Muscle of arm (tissue), 12 donors: ENCODE data around the gene EPS8. TPM values are rescaled to one million over a fixed set of nuclear protein-coding genes. Genes with fewer than 3 reads are reported as not detected.

Experiments
- DNase-seq: peaks from one replicate; pipeline ENCODE4 v3.0.0-alpha.2; 2013
- polyA plus RNA-seq, 12 donors: library from polyadenylated mRNA; unstranded; fragments of 120-200 nt; gene quantifications; one replicate each; pipeline ENCODE4 v1.2.1, GENCODE V29; 2013; ENCODE audit not compliant: insufficient read length in 12 of 12

The EPS8 gene
- polyA plus RNA-seq, 12 donors, result 29.9 to 60.6 (median 43.8) TPM; not detected in 1

DNA sequence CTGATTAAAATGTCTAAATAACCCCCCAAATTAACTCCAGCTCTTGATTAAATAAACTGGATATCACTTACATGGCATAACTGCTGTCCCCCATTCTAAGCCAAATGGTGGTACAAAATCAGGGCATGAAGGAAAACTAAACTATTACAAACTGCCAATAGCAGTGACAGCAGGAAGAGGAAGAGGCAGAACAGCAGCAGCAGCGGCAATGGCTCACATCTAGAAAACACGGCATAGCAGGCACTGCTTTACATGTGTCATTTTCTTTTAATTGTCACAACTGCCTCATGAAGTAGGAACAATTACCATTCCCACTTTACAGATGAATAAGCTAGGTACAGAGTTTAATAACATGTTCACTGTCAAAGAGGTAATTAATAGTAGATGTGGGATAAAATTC, 92.0 kb downstream of the EPS8 start:
- DNase-seq, result no peak

DNA sequence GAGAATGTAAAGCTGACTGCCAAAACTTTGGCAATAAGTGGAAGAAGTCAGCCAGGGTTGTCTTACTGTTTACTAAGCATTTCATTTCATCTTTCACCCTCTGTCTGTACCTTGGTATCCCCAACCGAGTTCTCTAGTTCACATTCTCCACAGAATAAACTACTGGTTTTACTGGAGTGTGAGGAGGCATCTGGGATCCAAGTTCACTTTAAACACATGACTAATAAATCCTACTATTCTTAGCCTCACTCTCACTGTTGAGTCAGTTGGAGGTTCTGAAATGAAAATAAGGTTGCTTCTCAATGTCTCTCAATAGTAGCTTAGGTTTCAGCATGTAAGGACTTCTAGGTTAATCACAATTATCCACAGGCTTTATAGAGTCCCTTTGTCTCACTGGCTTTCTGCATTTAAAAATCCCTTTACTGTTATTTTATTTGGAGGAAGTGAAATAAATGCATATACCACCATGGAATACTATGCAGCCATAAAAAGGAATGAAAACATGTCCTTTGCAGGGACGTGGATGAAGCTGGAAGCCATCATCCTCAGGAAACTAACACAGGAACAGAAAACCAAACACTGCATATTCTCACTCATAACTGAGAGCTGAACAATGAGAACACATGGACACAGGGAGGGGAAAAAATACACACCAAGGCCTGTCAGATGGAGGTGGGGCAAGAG, 95.8 kb downstream of the EPS8 start:
- DNase-seq, result no peak

DNA sequence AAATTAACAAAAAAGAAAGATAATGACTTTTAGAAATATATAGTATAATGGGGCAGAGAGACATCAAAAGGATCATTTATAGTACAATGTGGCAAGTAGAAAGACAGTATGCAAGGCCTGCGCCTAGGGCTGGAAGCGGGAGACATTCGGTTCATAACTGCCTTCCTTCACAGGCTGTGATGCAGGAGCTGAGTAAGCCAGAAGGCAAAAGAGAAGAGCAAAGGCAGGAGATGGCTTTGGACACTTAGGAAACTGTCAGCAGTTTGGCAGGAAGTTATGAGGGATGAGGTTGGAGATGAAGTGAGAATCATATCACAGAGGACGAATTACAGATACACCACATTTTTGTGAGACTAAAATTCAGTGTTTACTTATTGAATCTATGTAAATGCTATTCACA, 97.8 kb downstream of the EPS8 start:
- no peak for DNase-seq

GRCh38 chr12:15690320-15690719, 98.9 kb downstream of the EPS8 start:
- DNase-seq, result no peak

- no peak for DNase-seq
These were observed 99.4 kb downstream of the EPS8 start for GRCh38 chr12:15689751-15690191.

DNA sequence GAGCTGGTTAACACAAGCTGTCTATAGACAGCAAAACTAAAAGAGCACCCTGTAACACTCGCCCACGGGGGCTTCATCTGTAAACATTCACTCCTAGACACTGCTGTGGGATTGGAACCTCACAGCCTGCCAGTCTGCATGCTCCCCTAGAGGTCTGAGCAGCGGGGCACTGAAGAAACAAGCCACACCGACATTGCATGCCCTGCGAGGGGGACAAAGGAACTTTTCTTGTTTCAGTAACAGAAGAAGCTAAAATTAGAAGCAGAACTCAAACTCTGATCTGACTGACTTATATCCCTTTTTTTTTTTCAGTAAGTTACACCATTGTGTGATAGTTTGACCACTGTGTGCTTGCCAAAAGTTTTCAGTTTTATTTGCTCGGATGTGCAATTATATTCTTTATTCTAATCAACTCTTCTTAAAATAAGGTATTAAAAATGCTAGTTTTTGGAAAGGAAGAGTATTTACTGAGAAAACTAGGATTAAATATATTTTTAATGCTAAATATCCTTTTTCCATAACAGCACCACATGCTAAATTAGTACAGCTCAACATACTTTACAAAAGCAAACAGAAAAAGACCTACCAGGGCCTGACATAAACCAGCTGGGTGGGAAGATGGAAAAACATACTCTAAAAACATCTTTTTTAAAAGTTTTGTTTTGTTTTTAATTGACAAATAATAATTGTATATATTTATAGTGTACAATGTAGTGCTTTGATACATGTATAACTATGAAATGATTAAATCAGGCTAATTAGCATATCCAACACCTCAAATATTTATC, 100.2 kb downstream of the EPS8 start:
- no peak for DNase-seq

DNA sequence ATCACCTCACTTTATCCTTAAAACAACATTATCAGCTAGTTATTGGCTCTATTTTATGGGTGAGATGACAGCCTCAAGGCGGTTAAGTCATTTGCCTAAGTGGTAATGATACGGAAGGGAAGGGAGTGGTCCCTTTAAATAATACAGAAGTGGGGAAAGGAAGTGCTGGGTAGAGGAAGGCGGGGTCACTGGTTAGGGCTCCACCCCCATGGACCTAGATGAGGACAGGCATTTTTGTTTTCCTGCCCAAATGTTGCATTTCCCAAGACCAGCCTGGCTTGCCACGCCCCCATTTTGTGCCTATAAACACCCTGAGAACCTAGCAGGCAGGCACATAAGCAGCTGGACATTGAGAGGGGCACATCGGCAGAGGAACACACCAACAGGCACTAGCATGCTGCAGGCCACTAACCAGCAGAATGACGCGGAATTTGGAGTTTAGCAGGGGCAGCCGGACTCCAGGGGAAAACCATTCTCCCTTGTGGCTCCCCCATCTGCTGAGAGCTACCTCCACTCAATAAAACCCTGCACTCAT, 100.9 kb downstream of the EPS8 start:
- DNase-seq, result no peak

DNA sequence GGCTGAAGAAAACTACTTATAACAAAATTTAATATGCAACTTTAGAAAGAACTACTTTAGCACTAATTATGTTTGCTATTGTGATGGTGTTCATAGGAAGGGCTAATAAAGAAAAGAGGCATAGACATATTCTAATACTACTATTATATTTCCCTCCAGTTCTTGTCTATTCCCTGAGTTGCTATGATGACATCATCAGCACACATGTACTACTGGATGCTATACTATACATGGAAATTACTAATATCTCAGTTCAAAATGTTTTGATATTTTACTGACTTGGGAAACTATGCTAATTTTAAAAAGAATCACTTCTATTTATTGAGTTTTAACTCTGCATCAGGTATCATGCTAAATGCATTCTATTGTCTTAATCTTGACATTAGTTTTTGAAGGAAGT, 101.6 kb downstream of the EPS8 start:
- DNase-seq, result no peak

- DNase-seq, result no peak
These were observed 104.1 kb downstream of the EPS8 start for GRCh38 chr12:15684896-15685658.

DNA sequence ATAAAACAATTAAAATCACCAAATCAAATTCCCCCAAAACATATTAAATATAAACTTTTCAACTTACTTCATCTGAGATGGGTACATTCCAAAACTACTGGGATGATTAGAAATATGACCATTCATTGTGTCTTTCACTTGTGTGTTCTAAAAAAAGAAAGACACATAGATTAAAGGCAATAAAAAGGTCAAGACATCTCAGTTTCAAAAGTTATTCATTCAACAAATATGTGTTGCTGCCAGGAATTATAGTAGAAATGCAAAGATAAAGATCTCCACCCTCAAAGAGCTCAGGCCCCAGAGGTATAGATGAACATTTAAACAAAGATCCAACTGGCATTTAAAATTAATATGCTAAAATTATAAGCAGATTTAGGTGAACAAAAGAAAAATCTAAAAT, 106.4 kb downstream of the EPS8 start:
- DNase-seq, result no peak

GRCh38 chr12:15679151-15679550, 110.0 kb downstream of the EPS8 start:
- DNase-seq, result no peak

GRCh38 chr12:15677726-15678201, 111.4 kb downstream of the EPS8 start:
- no peak for DNase-seq

DNA sequence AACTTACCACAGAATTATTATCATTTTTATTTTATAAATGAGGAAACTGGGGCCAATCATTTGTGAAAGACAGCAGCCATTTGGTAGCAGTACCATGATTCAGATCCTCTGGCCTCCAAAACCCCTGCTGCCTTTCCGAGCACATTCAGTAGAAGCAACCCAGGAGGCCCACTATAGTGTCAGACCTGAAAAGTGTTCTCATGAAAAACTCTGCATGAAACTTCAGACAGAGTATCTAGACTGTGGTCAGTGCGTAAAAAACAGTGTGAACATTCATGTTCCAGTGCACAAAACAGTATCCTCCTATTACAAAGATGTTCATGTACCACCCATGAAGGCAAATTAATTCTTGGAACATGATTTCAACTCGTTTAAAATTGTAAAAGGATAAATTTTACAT, 112.0 kb downstream of the EPS8 start:
- DNase-seq, result no peak

- no peak for DNase-seq
These were observed 116.4 kb downstream of the EPS8 start for GRCh38 chr12:15672671-15673270.

DNA sequence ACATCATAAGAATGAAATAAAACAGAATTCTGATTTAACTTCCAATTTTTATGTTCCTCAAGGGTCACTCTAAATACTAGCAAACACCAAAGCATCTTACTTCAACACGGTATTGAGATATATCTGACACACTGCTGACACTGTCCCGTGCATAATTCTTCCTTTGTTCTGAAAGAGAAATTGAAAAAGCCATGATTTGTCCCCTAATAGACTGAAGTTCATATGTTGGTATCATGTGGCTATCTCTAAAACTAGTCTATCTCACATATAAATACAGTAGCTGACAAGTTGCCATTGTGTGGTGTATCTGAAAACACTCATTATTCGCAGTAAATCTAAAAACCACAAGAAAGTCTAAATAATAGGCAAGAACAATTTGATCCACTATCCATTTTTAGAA, 118.4 kb downstream of the EPS8 start:
- no peak for DNase-seq

DNA sequence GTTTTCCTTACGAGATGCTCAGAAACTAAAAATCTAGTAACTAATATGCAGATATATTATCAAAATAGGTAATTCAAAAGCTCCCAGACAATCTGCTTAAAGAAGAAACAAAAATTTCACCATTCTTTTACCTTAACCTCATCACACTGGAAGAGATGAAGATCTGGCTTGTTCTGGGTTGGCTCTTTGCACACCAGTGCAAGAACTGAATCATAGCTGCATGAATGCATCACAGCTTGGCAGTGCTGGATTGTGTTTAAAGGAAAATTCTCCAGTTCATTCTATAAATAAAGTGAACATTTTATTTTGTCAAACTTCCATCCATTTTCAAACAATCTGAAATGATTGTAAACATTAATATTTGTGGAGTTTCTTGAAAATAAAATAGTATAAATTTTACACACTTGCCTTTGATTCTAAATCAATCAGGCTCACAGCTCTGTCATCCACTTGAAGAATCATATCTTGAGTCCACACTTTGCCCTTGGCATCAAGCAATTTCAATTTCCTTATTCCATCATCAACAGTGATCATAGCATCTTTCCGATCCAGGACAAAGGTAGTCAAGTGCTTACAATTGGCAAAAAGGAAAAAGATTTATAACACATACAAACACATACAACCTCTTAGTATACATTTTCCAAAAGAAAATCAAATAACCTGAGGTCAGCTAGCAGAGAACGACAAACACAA, 119.8 kb downstream of the EPS8 start:
- DNase-seq, result no peak

DNA sequence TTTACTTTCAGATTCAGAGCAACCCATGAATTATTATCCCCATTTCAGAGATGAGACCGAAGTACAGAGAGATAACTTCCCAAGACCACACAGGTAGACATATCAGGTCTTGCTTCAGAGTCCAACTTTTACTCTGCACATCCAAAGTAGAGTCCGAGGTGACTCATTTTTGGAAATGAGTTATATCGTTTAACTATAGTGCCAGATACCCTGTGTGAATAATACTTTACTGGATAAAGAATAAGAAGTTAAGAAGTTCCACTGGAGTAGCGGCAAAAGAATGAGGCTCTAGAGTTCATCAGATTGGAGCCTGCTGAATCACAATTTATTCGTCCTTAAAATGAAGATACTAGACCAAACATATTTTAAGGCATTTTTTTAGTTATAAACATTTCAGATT, 124.7 kb downstream of the EPS8 start:
- DNase-seq, result no peak

GRCh38 chr12:15662983-15663659, 126.1 kb downstream of the EPS8 start:
- DNase-seq, result no peak

GRCh38 chr12:15662303-15662980, 126.7 kb downstream of the EPS8 start:
- no peak for DNase-seq

GRCh38 chr12:15651371-15651770, 137.8 kb downstream of the EPS8 start:
- no peak for DNase-seq
